Bronchial epithelial cell (primary cell): ENCODE data around the gene CDC25B. TPM values are rescaled to one million over a fixed set of nuclear protein-coding genes. Genes with fewer than 3 reads are reported as not detected.

ENCODE experiments used
- DNase-seq: peaks from one replicate; pipeline ENCODE4 v3.0.0-alpha.2; 2010; ENCODE audit warnings: low read depth
- FAIRE-seq: peaks from 2 replicates; lab custom pipeline; 2011; peaks lifted over from hg19 to GRCh38; lab: Jason Lieb, UNC
- H3K27me3 ChIP-seq: 2 replicates; pipeline ENCODE4 v1.5.1; 2011; ENCODE audit warnings: low read length; ENCODE audit not compliant: control insufficient read depth, insufficient read depth
- H3K36me3 ChIP-seq: 2 replicates; pipeline ENCODE4 v1.5.1; 2011; ENCODE audit warnings: low read length; ENCODE audit not compliant: control insufficient read depth, insufficient read depth
- H3K4me3 ChIP-seq: 2 replicates; pipeline ENCODE4 v1.5.1; 2011; ENCODE audit warnings: mild to moderate bottlenecking, low read depth, low read length, control low read depth
- CTCF ChIP-seq: IDR thresholded peaks from 2 replicates; pipeline ENCODE4 v1.5.1; 2011; ENCODE audit warnings: mild to moderate bottlenecking, moderate library complexity, low read length, control low read depth, inconsistent platforms; ENCODE audit not compliant: insufficient read depth, severe bottlenecking
- total RNA-seq: library from RNA; depleted of rRNA; stranded (reverse); fragments of >200 nt; gene quantifications from 2 replicates; pipeline ENCODE4 v1.2.1, GENCODE V29; 2014

Gene CDC25B
- total RNA-seq, 1 donor from 2014 or later, result 17.9 TPM

DNA sequence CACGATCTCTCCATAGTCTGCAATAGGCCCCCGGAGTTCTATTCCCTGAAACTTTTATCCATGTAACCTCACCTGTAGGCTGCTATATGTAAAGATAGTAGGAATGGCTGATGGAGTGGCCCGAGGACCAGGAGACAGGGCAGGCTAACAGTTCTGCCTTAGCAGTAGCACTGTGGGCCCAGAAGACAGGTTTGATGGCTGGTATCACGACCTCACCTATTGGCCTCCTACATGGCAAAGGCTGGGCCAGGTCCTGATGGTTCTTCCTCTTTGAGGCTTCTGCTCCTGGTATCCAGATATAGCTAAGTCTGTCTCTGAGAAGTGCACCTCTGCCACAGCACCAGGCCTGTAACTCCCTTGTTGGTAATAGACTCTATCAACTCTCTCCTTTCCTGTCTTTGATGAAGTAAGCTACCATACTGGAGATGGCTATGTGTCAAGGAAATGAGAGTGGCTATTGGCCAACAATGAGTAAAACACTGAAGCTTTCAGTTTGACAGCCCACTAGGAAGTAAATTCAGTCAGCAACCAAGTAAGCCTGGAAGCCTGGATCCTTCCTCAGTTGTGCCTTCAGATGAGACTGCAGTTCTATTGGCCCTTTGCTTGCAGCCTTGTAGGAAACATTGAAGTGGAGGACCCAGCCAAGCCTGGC is 20.5 kb upstream of the CDC25B start:
- peak; percentile 52 for FAIRE-seq
- no peak for TF ChIP-seq CTCF

GRCh38 chr20:3777381-3777715 is 18.8 kb upstream of the CDC25B start:
- no peak for TF ChIP-seq CTCF
- FAIRE-seq (no peak), DNase-seq (no peak)
- Histone ChIP-seq H3K36me3 (no peaks in the 10 kb centered on the region), H3K27me3 (peaks cover 3% of the 10 kb centered on the region), H3K4me3 (peak overlapping the region; percentile 43)

More for the DNA sequence above, 20.5 kb upstream of the CDC25B start:
- H3K27me3 ChIP-seq, result peaks cover 3% of the 10 kb centered on the region
- no peak for DNase-seq
- no peak overlapping the region for H3K4me3 ChIP-seq
- no peaks in the 10 kb centered on the region for H3K36me3 ChIP-seq

DNA sequence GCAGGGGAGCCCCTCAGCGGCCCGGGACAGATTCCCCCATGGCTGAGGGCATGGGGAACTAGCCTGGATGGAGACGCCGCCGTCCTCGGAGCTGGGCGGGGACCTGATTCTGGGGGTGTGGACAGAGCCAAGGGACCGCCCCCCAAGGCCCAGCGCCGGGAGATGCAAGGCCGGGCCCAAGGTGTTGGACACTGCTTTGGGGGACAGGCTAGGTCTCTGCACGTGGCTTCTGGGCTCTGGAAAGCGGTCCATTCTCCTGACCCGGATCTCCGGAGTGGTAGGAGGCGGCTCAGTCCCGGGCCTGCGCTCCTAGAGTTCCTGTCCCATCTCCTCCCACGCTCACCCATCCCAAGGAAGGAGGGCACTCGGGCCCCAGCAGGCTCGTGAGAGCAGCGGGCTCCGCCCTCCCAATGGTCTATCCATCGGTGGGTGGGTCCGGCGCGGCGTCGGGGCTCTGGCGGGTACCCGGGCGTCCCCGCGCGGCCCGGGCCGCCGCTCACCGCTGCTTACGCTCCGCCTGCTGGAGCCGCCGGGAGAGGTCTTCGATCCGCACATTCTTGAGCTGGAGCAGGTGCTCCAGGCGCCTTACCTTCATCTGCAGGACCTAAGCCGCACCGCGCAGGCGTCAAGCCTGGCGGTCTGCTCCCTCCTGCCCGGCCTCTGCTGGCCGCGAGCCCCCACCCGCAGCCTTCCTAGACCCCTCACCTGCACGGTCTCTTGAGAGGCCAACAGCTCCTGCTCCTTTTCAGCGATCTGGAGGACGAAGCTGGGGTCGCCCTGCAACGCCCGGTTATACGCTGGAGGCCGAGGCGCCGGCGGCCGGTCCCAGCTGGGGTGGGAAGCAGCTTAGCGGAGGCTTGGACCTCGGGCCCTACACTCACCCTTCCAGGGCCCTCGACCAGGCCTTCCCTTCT is 18.1 kb upstream of the CDC25B start:
- Histone ChIP-seq H3K4me3 (peak overlapping the region; percentile 43), H3K27me3 (peaks cover 3% of the 10 kb centered on the region), H3K36me3 (no peaks in the 10 kb centered on the region)
- TF ChIP-seq CTCF, result peak; percentile 14
- DNase-seq (peak; percentile 26), FAIRE-seq (no peak)

DNA sequence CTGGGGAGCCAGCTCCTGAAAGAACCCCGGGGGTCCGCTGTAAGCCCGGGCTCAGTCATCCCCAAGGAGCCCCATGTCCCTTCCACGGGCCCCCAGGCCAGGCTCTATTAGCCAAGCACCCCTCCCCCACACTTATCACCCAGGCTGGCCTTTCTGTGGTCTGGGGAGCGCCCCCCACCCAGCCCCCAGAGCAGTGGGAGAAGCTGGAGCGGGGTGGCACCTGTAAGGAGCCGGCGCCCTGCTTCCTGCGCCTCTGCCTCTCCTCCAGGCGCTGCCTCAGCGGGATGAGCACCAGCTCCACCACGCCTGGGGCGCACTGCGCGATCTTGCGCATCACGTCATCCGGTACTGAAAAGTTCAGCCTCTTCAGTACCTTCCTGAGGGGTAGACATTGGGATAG is 17.1 kb upstream of the CDC25B start:
- DNase-seq (no peak), FAIRE-seq (no peak)
- TF ChIP-seq CTCF, result no peak
- H3K36me3 ChIP-seq, result no peaks in the 10 kb centered on the region
- H3K27me3 ChIP-seq, result peaks cover 3% of the 10 kb centered on the region
- no peak overlapping the region for H3K4me3 ChIP-seq

DNA sequence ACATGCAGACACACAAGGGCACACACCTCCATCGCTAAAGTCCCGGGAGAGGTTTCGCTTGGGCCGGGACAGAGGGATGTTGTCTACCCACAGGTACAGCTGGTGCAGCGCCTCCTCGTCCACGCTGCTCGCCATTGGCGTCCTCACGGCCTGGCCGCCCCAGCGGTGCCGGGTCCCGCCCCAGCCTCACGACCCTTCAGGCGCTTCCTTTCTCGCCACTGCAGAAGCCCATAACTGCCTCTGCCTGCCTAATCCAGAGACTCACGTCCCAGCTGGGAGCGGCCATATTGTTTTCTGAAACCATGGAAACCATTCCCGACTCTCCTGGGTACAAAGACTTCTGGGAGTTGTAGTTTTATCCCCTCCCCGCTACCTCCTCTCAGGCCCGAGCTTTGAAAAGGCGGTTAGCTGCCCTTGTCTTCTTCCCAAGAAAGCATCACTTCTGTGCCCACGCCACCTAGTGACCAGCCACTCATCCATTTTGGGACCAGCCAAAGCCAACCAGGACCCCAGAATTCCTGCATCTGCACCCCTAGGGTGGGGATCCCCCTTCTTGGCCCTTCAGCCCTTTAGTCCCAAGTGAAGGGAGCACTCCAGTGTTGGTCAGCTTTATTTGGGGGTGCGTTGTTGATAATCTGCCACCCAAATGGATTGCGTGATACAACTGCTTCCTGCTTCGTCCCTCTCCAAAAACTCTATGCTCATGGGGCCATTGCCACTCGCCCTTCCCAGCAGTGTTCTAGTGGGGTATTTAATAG is 14.8 kb upstream of the CDC25B start, which contains the start of gene SPEF1:
TSS of gene SPEF1 (minus strand) at position 296 of the 758 bp plus-strand sequence. CDS start at position 135, 161 bp downstream.
- FAIRE-seq, result peak; percentile 93
- H3K4me3 ChIP-seq, result peak within 1 kb of the TSS; percentile 25
- TF ChIP-seq CTCF, result peak; percentile 50
- H3K27me3 ChIP-seq, result peaks cover 3% of the 10 kb centered on the region
- DNase-seq, result peak; percentile 92
- peaks cover 5% of the 10 kb centered on the region for H3K36me3 ChIP-seq
